ENCODE measurements around the gene TMEM86A.

DNA sequence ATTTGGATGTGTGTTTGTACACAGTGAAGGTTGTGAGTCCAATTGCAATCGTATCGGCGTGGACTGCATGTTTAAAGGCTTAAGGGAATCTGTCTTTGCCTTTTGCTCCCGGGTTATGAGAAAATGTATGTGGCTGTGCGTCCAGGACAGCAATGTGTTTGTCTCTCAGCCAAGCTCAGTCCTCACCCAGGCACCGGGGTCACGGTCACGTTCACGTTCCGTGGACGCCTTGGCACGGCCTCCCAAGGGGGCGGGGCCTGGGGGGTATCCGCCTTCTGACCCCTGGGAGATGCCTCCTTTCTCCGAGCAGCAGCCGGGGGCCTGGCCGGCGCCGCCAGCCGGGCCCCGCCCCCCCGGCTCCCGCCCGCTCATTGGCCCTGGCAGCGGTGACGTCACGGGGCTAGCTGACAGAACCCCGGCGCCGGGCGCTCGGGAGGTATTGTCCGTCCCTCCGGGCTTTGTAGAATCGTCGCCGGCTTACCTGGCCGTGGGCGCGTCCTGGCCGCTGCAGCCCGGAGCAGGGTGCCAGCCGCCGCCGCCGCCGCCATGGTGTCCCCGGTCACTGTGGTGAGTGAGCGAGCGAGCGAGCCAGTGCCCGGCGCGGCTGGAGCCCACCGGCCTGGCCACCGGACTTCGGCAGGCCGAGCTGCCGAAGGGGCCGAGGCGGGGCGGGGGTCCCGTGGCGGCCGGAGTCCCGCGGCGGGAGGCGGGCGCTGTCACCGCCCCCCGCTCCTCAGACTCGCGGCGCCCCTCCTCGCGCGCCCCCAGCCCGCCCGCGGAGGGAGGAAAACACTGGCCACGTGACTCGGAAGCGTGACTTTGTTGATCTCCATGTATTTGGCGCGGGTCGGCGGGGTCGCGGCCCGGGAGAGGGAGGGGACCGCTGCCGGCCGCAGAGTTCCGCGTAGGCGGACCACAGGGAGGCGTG, at the start of gene TMEM86A:
- TF ChIP-seq, protein P1, sequence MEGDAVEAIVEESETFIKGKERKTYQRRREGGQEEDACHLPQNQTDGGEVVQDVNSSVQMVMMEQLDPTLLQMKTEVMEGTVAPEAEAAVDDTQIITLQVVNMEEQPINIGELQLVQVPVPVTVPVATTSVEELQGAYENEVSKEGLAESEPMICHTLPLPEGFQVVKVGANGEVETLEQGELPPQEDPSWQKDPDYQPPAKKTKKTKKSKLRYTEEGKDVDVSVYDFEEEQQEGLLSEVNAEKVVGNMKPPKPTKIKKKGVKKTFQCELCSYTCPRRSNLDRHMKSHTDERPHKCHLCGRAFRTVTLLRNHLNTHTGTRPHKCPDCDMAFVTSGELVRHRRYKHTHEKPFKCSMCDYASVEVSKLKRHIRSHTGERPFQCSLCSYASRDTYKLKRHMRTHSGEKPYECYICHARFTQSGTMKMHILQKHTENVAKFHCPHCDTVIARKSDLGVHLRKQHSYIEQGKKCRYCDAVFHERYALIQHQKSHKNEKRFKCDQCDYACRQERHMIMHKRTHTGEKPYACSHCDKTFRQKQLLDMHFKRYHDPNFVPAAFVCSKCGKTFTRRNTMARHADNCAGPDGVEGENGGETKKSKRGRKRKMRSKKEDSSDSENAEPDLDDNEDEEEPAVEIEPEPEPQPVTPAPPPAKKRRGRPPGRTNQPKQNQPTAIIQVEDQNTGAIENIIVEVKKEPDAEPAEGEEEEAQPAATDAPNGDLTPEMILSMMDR (IDR thresholded peaks at IDR 0.05) = peak in 1 of 6 experiments; percentile 15
- peak; percentile 8 to 90 for TF ChIP-seq POLR2A (IDR thresholded peaks at IDR 0.05)

Measured in thyroid gland (tissue), 4 donors.